K562 (cell line): ENCODE results near the gene NET1. TPM values are rescaled to one million over a fixed set of nuclear protein-coding genes. Genes with fewer than 3 reads are reported as not detected.

Experiments
- ATAC-seq: fragments of 200-7000 bp; cut with Tn5 transposase; 3 replicates; pipeline ENCODE4 v1.9.1; 2020; ENCODE audit warnings: moderate library complexity
- BruUV-seq: library from RNA; stranded (reverse); fragments of 400-500 nt; replicated peaks from 2 replicates; lab custom pipeline; 2021; lab: Mats Ljungman, UMichigan
- CTCF ChIA-PET: fragments of 300-600 bp; formaldehyde crosslinking; extraction: SDS; loops from one replicate; lab custom pipeline; 2021; ENCODE audit warnings: low intra/inter-chr PET ratio; lab: Yijun Ruan, JAX
- POLR2A ChIA-PET: fragments of 300-600, 350-650 bp; sonication (Branson Sonifier 250); formaldehyde crosslinking; extraction: SDS; loops from one replicate; lab custom pipeline; 2021; ENCODE audit warnings: antibody characterized with exemption, inconsistent platforms; lab: Yijun Ruan, JAX
- DNase-seq, 4 experiments: peaks; one replicate each; pipeline versions ENCODE4 v3.0.0 to v3.0.0-alpha.2; 2011 to 2018; ENCODE audit warnings: low spot score in 3 of 4, mixed read lengths in 3 of 4; ENCODE audit errors: extremely low read depth in 1 of 4
- FAIRE-seq: peaks from 2 replicates; lab custom pipeline; 2011; peaks lifted over from hg19 to GRCh38; lab: Jason Lieb, UNC
- H2AFZ ChIP-seq: 2 replicates; pipeline ENCODE4 v1.6.0; 2011; ENCODE audit warnings: low read depth, low read length, control low read depth, inconsistent platforms
- H3K27ac ChIP-seq: fragments of 200-600 bp; 3 replicates; pipeline ENCODE4 v1.8.0; 2011; ENCODE audit warnings: low read depth, mild to moderate bottlenecking, control low read depth, inconsistent platforms, low read length, moderate library complexity, mixed read lengths; ENCODE audit errors: extremely low read depth
- H3K27me3 ChIP-seq, 2 experiments: fragments of 300-600 bp in 1 of 2; 2 replicates in 1 of 2; 3 replicates in 1 of 2; pipeline versions ENCODE4 v1.6.0 to v1.8.0; 2011; ENCODE audit warnings: inconsistent platforms in 2 of 2, low read length in 2 of 2, mild to moderate bottlenecking in 1 of 2, mixed read lengths in 1 of 2, moderate library complexity in 1 of 2; ENCODE audit not compliant: control insufficient read depth in 2 of 2, insufficient read depth in 2 of 2
- H3K36me3 ChIP-seq: fragments of 300-600 bp; 3 replicates; pipeline ENCODE4 v1.8.0; 2011; ENCODE audit warnings: mild to moderate bottlenecking, low read length, inconsistent platforms; ENCODE audit not compliant: control insufficient read depth, insufficient read depth
- H3K4me1 ChIP-seq, 2 experiments: fragments of 200-600 bp in 1 of 2; replicated peaks in 1 of 2; 2 replicates in 1 of 2; 3 replicates in 1 of 2; pipeline versions ENCODE4 v1.5.1 to v1.8.0; 2011; ENCODE audit warnings: inconsistent platforms in 2 of 2, low read length in 2 of 2, mild to moderate bottlenecking in 1 of 2, mixed read lengths in 1 of 2, moderate library complexity in 1 of 2; ENCODE audit not compliant: control insufficient read depth in 2 of 2, insufficient read depth in 2 of 2
- H3K4me2 ChIP-seq: 2 replicates; pipeline ENCODE4 v1.6.1; 2011; ENCODE audit warnings: low read length, control low read depth, inconsistent platforms, mixed read lengths; ENCODE audit not compliant: insufficient read depth
- H3K4me3 ChIP-seq: fragments of 200-600 bp; sonication (generic), shearing (Covaris generic); 2 replicates; pipeline ENCODE4 v1.5.1; 2016; ENCODE audit warnings: control low read depth, inconsistent platforms
- H3K79me2 ChIP-seq: fragments of 200-600 bp; 3 replicates; pipeline ENCODE4 v1.8.0; 2011; ENCODE audit warnings: low read length, inconsistent platforms; ENCODE audit not compliant: control insufficient read depth, insufficient read depth
- H3K9ac ChIP-seq, 2 experiments: 2 replicates each; pipeline versions ENCODE4 v1.6.0 to v1.6.1; 2011; ENCODE audit warnings: low read depth in 2 of 2, low read length in 2 of 2, control low read depth in 1 of 2, inconsistent platforms in 1 of 2, mild to moderate bottlenecking in 1 of 2, mixed read lengths in 1 of 2; ENCODE audit not compliant: insufficient read depth in 1 of 2
- H3K9me1 ChIP-seq: one replicate; pipeline ENCODE4 v1.6.0; 2011; ENCODE audit warnings: inconsistent platforms, mild to moderate bottlenecking, low read length, moderate library complexity; ENCODE audit not compliant: control insufficient read depth, insufficient read depth
- H3K9me3 ChIP-seq: replicated peaks from 2 replicates; pipeline ENCODE4 v1.5.1; 2011; ENCODE audit warnings: low read depth, low read length, inconsistent platforms; ENCODE audit not compliant: control insufficient read depth, insufficient read depth
- H4K20me1 ChIP-seq: replicated peaks from 2 replicates; pipeline ENCODE4 v1.6.1; 2011; ENCODE audit warnings: low read length, inconsistent platforms, mixed read lengths; ENCODE audit not compliant: control insufficient read depth, insufficient read depth
- CC2D1A ChIP-seq: fragments of 450-650 bp; IDR thresholded peaks from 2 replicates; pipeline ENCODE4 v1.6.1; 2017; ENCODE audit warnings: mild to moderate bottlenecking
- CHD2 ChIP-seq: IDR thresholded peaks from 2 replicates; pipeline ENCODE4 v1.6.1; 2011; ENCODE audit warnings: low read depth, low read length
- EP300 ChIP-seq: IDR thresholded peaks from 2 replicates; pipeline ENCODE4 v1.6.1; 2012; ENCODE audit warnings: low read length, improper control_type of control experiment
- FOXJ3 ChIP-seq: sonication (generic); formaldehyde crosslinking; IDR thresholded peaks from 2 replicates; pipeline ENCODE4 v1.4.0; 2020; ENCODE audit warnings: mild to moderate bottlenecking, missing genetic modification reagents
- NFRKB ChIP-seq: fragments of 450-650 bp; IDR thresholded peaks from 2 replicates; pipeline ENCODE4 v1.6.1; 2016; ENCODE audit warnings: low read depth
- ZZZ3 ChIP-seq: fragments of 450-650 bp; IDR thresholded peaks from 2 replicates; pipeline ENCODE4 v1.6.1; 2016; ENCODE audit warnings: antibody characterized with exemption, mild to moderate bottlenecking, moderate library complexity
- WGBS: fragments of 100-300 bp; shearing (Covaris generic); methylation state at CpG from one replicate; pipeline ENCODE4 v1.1.6; 2016; ENCODE audit warnings: low coverage, mixed read lengths; ENCODE audit not compliant: insufficient coverage; ENCODE audit errors: missing lambda C conversion rate; 5-methylcytosine and 5-hydroxymethylcytosine counted together
- in situ Hi-C: fragments of 300-500 bp; cut with MboI; formaldehyde crosslinking; loops from 4 replicates; pipeline ENCODE4 v1.15.0; 2018; ENCODE audit warnings: inconsistent platforms, mixed read lengths
- intact Hi-C: fragments of 100-400 bp; cut with micrococcal nuclease; formaldehyde crosslinking; loops from 2 replicates; pipeline ENCODE4 v1.14.2; 2022
- polyA plus RNA-seq, 8 experiments: library from polyadenylated mRNA; depleted of rRNA in 4 of 8; stranded (reverse) in 5 of 8; unstranded in 3 of 8; fragments of >200 nt; fragmentation: Nextera tagmentation in 2 of 8; fragmentation: Illumina TruSeq in 1 of 8; extraction: Ambion mirVana in 2 of 8; extraction: Trizol in 1 of 8; gene quantifications; 2 replicates each; pipeline versions ENCODE4 v1.2.1 to v1.2.3, GENCODE V29; 2011 to 2014; ENCODE audit warnings: inconsistent platforms in 1 of 8, missing spikeins in 1 of 8
- total RNA-seq, 7 experiments: library from RNA; depleted of rRNA in 6 of 7; stranded (reverse); fragments of >200 nt in 6 of 7; fragmentation: Illumina TruSeq in 2 of 7; extraction: Trizol in 2 of 7; gene quantifications; 2 replicates each; pipeline versions ENCODE4 v1.2.1 to v1.2.3, GENCODE V29; 2011 to 2021; ENCODE audit warnings: low replicate concordance in 1 of 7
- TF ChIP-seq, protein P1 (sequence below): fragments of 450-650 bp; IDR thresholded peaks from 2 replicates; pipeline ENCODE4 v1.6.1; 2016; ENCODE audit warnings: low read depth, mild to moderate bottlenecking, moderate library complexity
- TF ChIP-seq, protein P2 (sequence below): fragments of 250-450 bp; sonication (Bioruptor Pico); IDR thresholded peaks from 2 replicates; pipeline ENCODE4 v1.4.0; 2020

Gene NET1
- total and polyA plus RNA-seq, 9 of the 15 experiments (the other 6 are each of a cell fraction or from before 2014, with no cell fraction given): 47.4 to 258 (median 106) TPM

DNA sequence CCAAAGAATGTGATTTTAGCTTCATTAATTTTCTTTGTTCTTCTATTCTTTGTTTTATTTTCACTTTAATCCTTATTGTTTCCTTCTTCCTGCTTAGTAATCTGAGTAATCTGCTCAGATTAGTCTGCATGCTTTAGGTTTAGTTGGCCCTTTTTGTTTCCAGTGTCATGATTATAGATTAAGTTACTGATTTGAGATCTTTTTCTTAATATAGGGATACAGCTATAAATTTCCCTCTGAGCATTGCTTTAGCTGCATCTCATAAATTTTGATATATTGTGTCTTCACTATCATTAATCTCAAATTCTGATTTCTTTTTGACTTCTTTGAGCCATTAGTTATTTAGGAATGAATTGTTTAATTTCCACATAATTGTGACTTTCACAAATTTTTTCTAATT lies 6.2 kb downstream of the NET1 start:
- no peak overlapping the region for H2AFZ ChIP-seq
- no TSS peak for BruUV-seq
- in situ Hi-C loops (no loop called here), intact Hi-C loops (no loop called here)
- no peak overlapping the region for H3K4me3 ChIP-seq
- no peak for FAIRE-seq
- DNase-seq: no peak
- H3K4me1 ChIP-seq: peaks cover 3 to 5% of the 10 kb centered on the region in 2 experiments; a peak in 3 of 5 replicates
- no peaks in the 10 kb centered on the region for H3K9me1 ChIP-seq
- no peak overlapping the region for H3K27ac ChIP-seq
- ATAC-seq: no peak
- no peaks in the 10 kb centered on the region for H4K20me1 ChIP-seq
- peaks cover 40% of the 10 kb centered on the region for H3K36me3 ChIP-seq
- H3K27me3 ChIP-seq: no peaks in the 10 kb centered on the region
- H3K9ac ChIP-seq: no peak overlapping the region
- no peak for TF ChIP-seq EP300
- TF ChIP-seq CHD2: no peak
- TF ChIP-seq, all 486 proteins: peak for 0
- CTCF ChIA-PET: no interaction called here
- Histone ChIP-seq H3K4me2 (no peak overlapping the region), H3K9me3 (no peaks in the 10 kb centered on the region; the same call in 1 of the 2 replicates), H3K79me2 (peaks cover 100% of the 10 kb centered on the region)
- POLR2A ChIA-PET: no interaction called here

DNA sequence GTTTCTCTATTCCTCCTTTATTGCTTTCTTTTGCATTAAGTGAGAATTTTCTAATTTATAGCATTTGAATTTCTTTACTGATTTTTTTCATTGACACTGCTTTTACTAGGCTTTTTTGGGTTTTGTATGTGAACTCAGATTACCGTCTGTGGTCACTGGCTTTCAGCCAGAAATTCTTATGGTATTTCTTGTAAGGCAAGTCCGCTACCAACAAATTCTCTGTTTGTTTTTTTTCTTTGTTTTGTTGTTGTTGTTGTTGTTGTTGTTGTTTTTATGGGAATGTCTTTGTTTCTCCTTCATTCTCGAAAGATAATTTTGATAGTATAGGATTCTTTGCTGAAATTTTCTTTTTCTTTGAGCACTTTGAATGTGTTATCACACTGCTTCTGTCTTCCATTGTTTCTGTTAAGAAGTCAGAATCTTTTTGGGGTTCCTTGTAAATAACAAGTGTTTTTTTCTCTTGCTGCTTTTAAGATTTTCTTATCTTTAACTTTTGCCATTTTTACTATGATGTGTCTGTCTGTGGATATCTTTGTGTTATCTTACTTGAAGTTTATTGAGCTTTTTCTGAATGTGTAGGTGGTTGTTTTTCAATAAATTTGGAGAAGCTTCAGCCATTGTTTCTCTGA lies 7.2 kb downstream of the NET1 start:
- WGBS: 90% methylated on average over 3 of the region's 3 CpGs
- no peak overlapping the region for H3K9ac ChIP-seq
- H3K27me3 ChIP-seq: no peaks in the 10 kb centered on the region
- H3K9me1 ChIP-seq: no peaks in the 10 kb centered on the region
- POLR2A ChIA-PET: interaction anchor here (0.7 kb wide), 1 partner anchor 571 kb away, joined by 3 read pairs; no protein-coding TSS in a partner anchor
- H4K20me1 ChIP-seq: 0 out of 2 replicates have a peak, but pooled peaks cover 1% of the 10 kb centered on the region
- H3K4me1 ChIP-seq: peaks cover 3 to 4% of the 10 kb centered on the region in 2 experiments; a peak in 3 of 5 replicates
- H3K36me3 ChIP-seq: peaks cover 41% of the 10 kb centered on the region
- DNase-seq (no peak), FAIRE-seq (no peak), ATAC-seq (no peak)
- H3K79me2 ChIP-seq: peaks cover 100% of the 10 kb centered on the region
- CTCF ChIA-PET: no interaction called here
- no TSS peak for BruUV-seq
- H3K9me3 ChIP-seq: no peaks in the 10 kb centered on the region; the same call in 1 of the 2 replicates
- no peak overlapping the region for H3K27ac ChIP-seq
- H2AFZ ChIP-seq: no peak overlapping the region
- H3K4me3 ChIP-seq: no peak overlapping the region
- TF ChIP-seq, protein P1, sequence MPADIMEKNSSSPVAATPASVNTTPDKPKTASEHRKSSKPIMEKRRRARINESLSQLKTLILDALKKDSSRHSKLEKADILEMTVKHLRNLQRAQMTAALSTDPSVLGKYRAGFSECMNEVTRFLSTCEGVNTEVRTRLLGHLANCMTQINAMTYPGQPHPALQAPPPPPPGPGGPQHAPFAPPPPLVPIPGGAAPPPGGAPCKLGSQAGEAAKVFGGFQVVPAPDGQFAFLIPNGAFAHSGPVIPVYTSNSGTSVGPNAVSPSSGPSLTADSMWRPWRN: no peak
- no peak for TF ChIP-seq ZZZ3
- TF ChIP-seq NFRKB: no peak
- TF ChIP-seq, protein P2, sequence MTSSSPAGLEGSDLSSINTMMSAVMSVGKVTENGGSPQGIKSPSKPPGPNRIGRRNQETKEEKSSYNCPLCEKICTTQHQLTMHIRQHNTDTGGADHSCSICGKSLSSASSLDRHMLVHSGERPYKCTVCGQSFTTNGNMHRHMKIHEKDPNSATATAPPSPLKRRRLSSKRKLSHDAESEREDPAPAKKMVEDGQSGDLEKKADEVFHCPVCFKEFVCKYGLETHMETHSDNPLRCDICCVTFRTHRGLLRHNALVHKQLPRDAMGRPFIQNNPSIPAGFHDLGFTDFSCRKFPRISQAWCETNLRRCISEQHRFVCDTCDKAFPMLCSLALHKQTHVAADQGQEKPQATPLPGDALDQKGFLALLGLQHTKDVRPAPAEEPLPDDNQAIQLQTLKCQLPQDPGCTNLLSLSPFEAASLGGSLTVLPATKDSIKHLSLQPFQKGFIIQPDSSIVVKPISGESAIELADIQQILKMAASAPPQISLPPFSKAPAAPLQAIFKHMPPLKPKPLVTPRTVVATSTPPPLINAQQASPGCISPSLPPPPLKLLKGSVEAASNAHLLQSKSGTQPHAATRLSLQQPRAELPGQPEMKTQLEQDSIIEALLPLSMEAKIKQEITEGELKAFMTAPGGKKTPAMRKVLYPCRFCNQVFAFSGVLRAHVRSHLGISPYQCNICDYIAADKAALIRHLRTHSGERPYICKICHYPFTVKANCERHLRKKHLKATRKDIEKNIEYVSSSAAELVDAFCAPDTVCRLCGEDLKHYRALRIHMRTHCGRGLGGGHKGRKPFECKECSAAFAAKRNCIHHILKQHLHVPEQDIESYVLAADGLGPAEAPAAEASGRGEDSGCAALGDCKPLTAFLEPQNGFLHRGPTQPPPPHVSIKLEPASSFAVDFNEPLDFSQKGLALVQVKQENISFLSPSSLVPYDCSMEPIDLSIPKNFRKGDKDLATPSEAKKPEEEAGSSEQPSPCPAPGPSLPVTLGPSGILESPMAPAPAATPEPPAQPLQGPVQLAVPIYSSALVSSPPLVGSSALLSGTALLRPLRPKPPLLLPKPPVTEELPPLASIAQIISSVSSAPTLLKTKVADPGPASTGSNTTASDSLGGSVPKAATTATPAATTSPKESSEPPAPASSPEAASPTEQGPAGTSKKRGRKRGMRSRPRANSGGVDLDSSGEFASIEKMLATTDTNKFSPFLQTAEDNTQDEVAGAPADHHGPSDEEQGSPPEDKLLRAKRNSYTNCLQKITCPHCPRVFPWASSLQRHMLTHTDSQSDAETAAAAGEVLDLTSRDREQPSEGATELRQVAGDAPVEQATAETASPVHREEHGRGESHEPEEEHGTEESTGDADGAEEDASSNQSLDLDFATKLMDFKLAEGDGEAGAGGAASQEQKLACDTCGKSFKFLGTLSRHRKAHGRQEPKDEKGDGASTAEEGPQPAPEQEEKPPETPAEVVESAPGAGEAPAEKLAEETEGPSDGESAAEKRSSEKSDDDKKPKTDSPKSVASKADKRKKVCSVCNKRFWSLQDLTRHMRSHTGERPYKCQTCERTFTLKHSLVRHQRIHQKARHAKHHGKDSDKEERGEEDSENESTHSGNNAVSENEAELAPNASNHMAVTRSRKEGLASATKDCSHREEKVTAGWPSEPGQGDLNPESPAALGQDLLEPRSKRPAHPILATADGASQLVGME (CRISPR knock-in tag): no peak
- 0 out of 2 replicates have a peak, but pooled peaks have one; percentile 3 for TF ChIP-seq CC2D1A
- TF ChIP-seq FOXJ3: no peak
- in situ Hi-C loops (no loop called here), intact Hi-C loops (no loop called here)
- H3K4me2 ChIP-seq: no peak overlapping the region
